Liver (tissue), 9 donors: ENCODE results near the gene CFAP157. TPM values are rescaled to one million over a fixed set of nuclear protein-coding genes. Genes with fewer than 3 reads are reported as not detected.

Source experiments
- DNase-seq: peaks from one replicate; pipeline ENCODE4 v3.0.0-alpha.2; 2017; ENCODE audit warnings: low spot score
- H3K27ac ChIP-seq, 2 donors: one replicate each; pipeline ENCODE4 v1.7.0; 2013; ENCODE audit warnings: inconsistent platforms in 2 of 2, low read length in 2 of 2, control low read depth in 1 of 2, low read depth in 1 of 2, mild to moderate bottlenecking in 1 of 2
- H3K27me3 ChIP-seq, 4 donors: one replicate each; pipeline versions ENCODE4 v1.6.1 to v1.7.0; 2013; ENCODE audit warnings: low read length in 3 of 4, inconsistent platforms in 1 of 4, mild to moderate bottlenecking in 1 of 4, moderate library complexity in 1 of 4; ENCODE audit not compliant: control insufficient read depth in 4 of 4, insufficient read depth in 4 of 4
- H3K36me3 ChIP-seq, 4 donors: one replicate each; pipeline versions ENCODE4 v1.6.1 to v1.7.0; 2013; ENCODE audit warnings: low read length in 3 of 4, mild to moderate bottlenecking in 3 of 4, low read depth in 1 of 4, moderate library complexity in 1 of 4; ENCODE audit not compliant: control insufficient read depth in 4 of 4, insufficient read depth in 3 of 4
- H3K4me1 ChIP-seq, 4 donors: one replicate each; pipeline versions ENCODE4 v1.6.1 to v1.7.0; 2013; ENCODE audit warnings: low read length in 3 of 4, mild to moderate bottlenecking in 3 of 4, moderate library complexity in 1 of 4; ENCODE audit not compliant: control insufficient read depth in 4 of 4, insufficient read depth in 4 of 4
- H3K4me3 ChIP-seq, 3 donors: one replicate each; pipeline versions ENCODE4 v1.6.1 to v1.7.0; 2013; ENCODE audit warnings: low read length in 3 of 3, control low read depth in 1 of 3, low read depth in 1 of 3, mild to moderate bottlenecking in 1 of 3
- H3K9ac ChIP-seq, 2 donors: one replicate each; pipeline ENCODE4 v1.7.0; 2013; ENCODE audit warnings: low read length in 2 of 2, mild to moderate bottlenecking in 2 of 2, moderate library complexity in 2 of 2, control low read depth in 1 of 2, low read depth in 1 of 2
- H3K9me3 ChIP-seq, 4 donors: one replicate each; pipeline versions ENCODE4 v1.6.1 to v1.7.0; 2013; ENCODE audit warnings: low read length in 3 of 4; ENCODE audit not compliant: control insufficient read depth in 4 of 4
- ATF3 ChIP-seq: IDR thresholded peaks from 2 replicates; pipeline ENCODE4 v1.6.1; 2016; ENCODE audit warnings: antibody characterized with exemption
- CTCF ChIP-seq: fragments of 150-350 bp; IDR thresholded peaks from 2 replicates; pipeline ENCODE4 v1.5.1; 2017; ENCODE audit warnings: improper control_type of control experiment, low read depth, low read length; ENCODE audit not compliant: missing input control
- EGR1 ChIP-seq, 2 donors: IDR thresholded peaks; 2 replicates each; pipeline ENCODE4 v1.6.1; 2016 to 2018; ENCODE audit warnings: antibody characterized with exemption in 2 of 2, low read depth in 2 of 2
- FOXA1 ChIP-seq: IDR thresholded peaks from 2 replicates; pipeline ENCODE4 v1.6.1; 2016; ENCODE audit warnings: antibody characterized with exemption
- FOXA2 ChIP-seq: IDR thresholded peaks from 2 replicates; pipeline ENCODE4 v1.6.1; 2016; ENCODE audit warnings: antibody characterized with exemption
- GABPA ChIP-seq, 2 donors: IDR thresholded peaks in 1 of 2; conservative IDR thresholded peaks in 1 of 2; 2 replicates each; pipeline ENCODE4 v1.6.1; 2016; ENCODE audit warnings: antibody characterized with exemption in 2 of 2, mild to moderate bottlenecking in 1 of 2, moderate library complexity in 1 of 2
- HNF4A ChIP-seq, 2 donors: conservative IDR thresholded peaks; 2 replicates each; pipeline ENCODE4 v1.6.1; 2016; ENCODE audit warnings: antibody characterized with exemption in 2 of 2, mild to moderate bottlenecking in 2 of 2
- HNF4G ChIP-seq: IDR thresholded peaks from 2 replicates; pipeline ENCODE4 v1.6.1; 2016; ENCODE audit warnings: antibody characterized with exemption
- JUND ChIP-seq, 2 donors: IDR thresholded peaks; 2 replicates each; pipeline ENCODE4 v1.6.1; 2016; ENCODE audit warnings: antibody characterized with exemption in 2 of 2
- NR2F2 ChIP-seq: IDR thresholded peaks from 2 replicates; pipeline ENCODE4 v1.6.1; 2016; ENCODE audit warnings: antibody characterized with exemption
- RAD21 ChIP-seq, 2 donors: IDR thresholded peaks; 2 replicates each; pipeline ENCODE4 v1.6.1; 2016; ENCODE audit warnings: antibody characterized with exemption in 2 of 2, mild to moderate bottlenecking in 2 of 2
- RXRA ChIP-seq, 2 donors: IDR thresholded peaks; 2 replicates each; pipeline ENCODE4 v1.6.1; 2017 to 2018; ENCODE audit warnings: antibody characterized with exemption in 2 of 2, mild to moderate bottlenecking in 1 of 2
- SP1 ChIP-seq: IDR thresholded peaks from 2 replicates; pipeline ENCODE4 v1.6.1; 2018; ENCODE audit warnings: antibody characterized with exemption, mild to moderate bottlenecking
- TAF1 ChIP-seq: conservative IDR thresholded peaks from 2 replicates; pipeline ENCODE4 v1.6.1; 2016; ENCODE audit warnings: antibody characterized with exemption, mild to moderate bottlenecking
- YY1 ChIP-seq: IDR thresholded peaks from 2 replicates; pipeline ENCODE4 v1.6.1; 2016; ENCODE audit warnings: antibody characterized with exemption, mild to moderate bottlenecking
- ZBTB33 ChIP-seq: IDR thresholded peaks from 2 replicates; pipeline ENCODE4 v1.6.1; 2016; ENCODE audit warnings: antibody characterized with exemption
- WGBS: extraction: QIAGEN DNeasy Blood & Tissue Kit; methylation state at CpG from one replicate; pipeline ENCODE4 v1.1.7; 2013; 5-methylcytosine and 5-hydroxymethylcytosine counted together
- polyA plus RNA-seq, 2 donors: library from polyadenylated mRNA; stranded (reverse) in 1 of 2; unstranded in 1 of 2; fragments of 200-250 nt in 1 of 2; fragments of >200 nt in 1 of 2; fragmentation: Nextera tagmentation in 1 of 2; extraction: Ambion mirVana in 1 of 2; gene quantifications; one replicate each; pipeline versions ENCODE4 v1.2.1 to v1.2.3, GENCODE V29; 2013 to 2015
- total RNA-seq, 2 donors: library from RNA; depleted of rRNA; stranded (reverse); fragments of >200 nt; gene quantifications; one replicate each; pipeline ENCODE4 v1.2.3, GENCODE V29; 2014
- TF ChIP-seq, protein P1 (sequence below): IDR thresholded peaks from 2 replicates; pipeline ENCODE4 v1.6.1; 2016; ENCODE audit warnings: antibody characterized with exemption, mild to moderate bottlenecking
- TF ChIP-seq, protein P2 (sequence below): IDR thresholded peaks from 2 replicates; pipeline ENCODE4 v1.6.1; 2016; ENCODE audit warnings: antibody characterized with exemption
- donor health status: healthy.
- donor health status: healthy.
- donor health status: healthy.
- donor health status: healthy.
- donor health status: healthy.

The CFAP157 gene
- total and polyA plus RNA-seq, 4 donors: 0.07 to 0.22 TPM; not detected in 2

GRCh38 chr9:127708952-127709587 is 2.3 kb downstream of the CFAP157 start:
- no peaks in the 10 kb centered on the region for H3K9me3 ChIP-seq
- H3K27me3 ChIP-seq: no peaks in the 10 kb centered on the region
- H3K4me3 ChIP-seq: no peak overlapping the region
- H3K9ac ChIP-seq: no peak overlapping the region
- DNase-seq: no peak
- no peaks in the 10 kb centered on the region for H3K4me1 ChIP-seq
- 92% methylated on average over 8 of the region's 8 CpGs for WGBS
- no peak overlapping the region for H3K27ac ChIP-seq
- TF ChIP-seq, protein P1, sequence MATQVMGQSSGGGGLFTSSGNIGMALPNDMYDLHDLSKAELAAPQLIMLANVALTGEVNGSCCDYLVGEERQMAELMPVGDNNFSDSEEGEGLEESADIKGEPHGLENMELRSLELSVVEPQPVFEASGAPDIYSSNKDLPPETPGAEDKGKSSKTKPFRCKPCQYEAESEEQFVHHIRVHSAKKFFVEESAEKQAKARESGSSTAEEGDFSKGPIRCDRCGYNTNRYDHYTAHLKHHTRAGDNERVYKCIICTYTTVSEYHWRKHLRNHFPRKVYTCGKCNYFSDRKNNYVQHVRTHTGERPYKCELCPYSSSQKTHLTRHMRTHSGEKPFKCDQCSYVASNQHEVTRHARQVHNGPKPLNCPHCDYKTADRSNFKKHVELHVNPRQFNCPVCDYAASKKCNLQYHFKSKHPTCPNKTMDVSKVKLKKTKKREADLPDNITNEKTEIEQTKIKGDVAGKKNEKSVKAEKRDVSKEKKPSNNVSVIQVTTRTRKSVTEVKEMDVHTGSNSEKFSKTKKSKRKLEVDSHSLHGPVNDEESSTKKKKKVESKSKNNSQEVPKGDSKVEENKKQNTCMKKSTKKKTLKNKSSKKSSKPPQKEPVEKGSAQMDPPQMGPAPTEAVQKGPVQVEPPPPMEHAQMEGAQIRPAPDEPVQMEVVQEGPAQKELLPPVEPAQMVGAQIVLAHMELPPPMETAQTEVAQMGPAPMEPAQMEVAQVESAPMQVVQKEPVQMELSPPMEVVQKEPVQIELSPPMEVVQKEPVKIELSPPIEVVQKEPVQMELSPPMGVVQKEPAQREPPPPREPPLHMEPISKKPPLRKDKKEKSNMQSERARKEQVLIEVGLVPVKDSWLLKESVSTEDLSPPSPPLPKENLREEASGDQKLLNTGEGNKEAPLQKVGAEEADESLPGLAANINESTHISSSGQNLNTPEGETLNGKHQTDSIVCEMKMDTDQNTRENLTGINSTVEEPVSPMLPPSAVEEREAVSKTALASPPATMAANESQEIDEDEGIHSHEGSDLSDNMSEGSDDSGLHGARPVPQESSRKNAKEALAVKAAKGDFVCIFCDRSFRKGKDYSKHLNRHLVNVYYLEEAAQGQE: no peak
- TF ChIP-seq NR2F2 (no peak), ATF3 (no peak), FOXA2 (no peak), GABPA (IDR thresholded peaks at IDR 0.05 in 1 of 2, conservative IDR thresholded peaks at IDR 0.05 in 1 of 2) (no peak), JUND (IDR thresholded peaks at IDR 0.05) (no peak), TAF1 (no peak), RXRA (IDR thresholded peaks at IDR 0.05) (no peak), HNF4G (no peak), YY1 (no peak), EGR1 (IDR thresholded peaks at IDR 0.05; ENCODE audit: low read depth in 2 of 2) (no peak), FOXA1 (no peak), RAD21 (IDR thresholded peaks at IDR 0.05) (no peak), CTCF (no peak), HNF4A (conservative IDR thresholded peaks at IDR 0.05) (no peak), SP1 (no peak), ZBTB33 (no peak)
- TF ChIP-seq, protein P2, sequence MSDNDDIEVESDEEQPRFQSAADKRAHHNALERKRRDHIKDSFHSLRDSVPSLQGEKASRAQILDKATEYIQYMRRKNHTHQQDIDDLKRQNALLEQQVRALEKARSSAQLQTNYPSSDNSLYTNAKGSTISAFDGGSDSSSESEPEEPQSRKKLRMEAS: no peak
- no peaks in the 10 kb centered on the region for H3K36me3 ChIP-seq
